Endothelial cell (in vitro differentiated cells): ENCODE results near the gene SH2D4B. TPM values are rescaled to one million over a fixed set of nuclear protein-coding genes. Genes with fewer than 3 reads are reported as not detected.
"Not testable (repeated sequence)": the region's sequence is repeated elsewhere in the genome, so short reads cannot be mapped to it uniquely, and the experiment has no call there.

Source experiments
- DNase-seq: peaks from one replicate; pipeline ENCODE4 v3.0.0; 2021; ENCODE audit warnings: low spot score
- H3K27ac Mint-ChIP-seq: one replicate; pipeline ENCODE4 v1.8.0; 2021; ENCODE audit warnings: mixed read lengths, inconsistent platforms; ENCODE audit not compliant: unreplicated experiment
- H3K27me3 Mint-ChIP-seq: one replicate; pipeline ENCODE4 v1.8.0; 2021; ENCODE audit warnings: mild to moderate bottlenecking, moderate library complexity, mixed read lengths, inconsistent platforms; ENCODE audit not compliant: unreplicated experiment
- H3K36me3 Mint-ChIP-seq: one replicate; pipeline ENCODE4 v1.8.0; 2021; ENCODE audit warnings: mild to moderate bottlenecking, low read depth, mixed read lengths, inconsistent platforms; ENCODE audit not compliant: unreplicated experiment
- H3K4me1 Mint-ChIP-seq: one replicate; pipeline ENCODE4 v1.8.0; 2021; ENCODE audit warnings: mild to moderate bottlenecking, mixed read lengths, inconsistent platforms; ENCODE audit not compliant: unreplicated experiment
- H3K4me3 Mint-ChIP-seq: one replicate; pipeline ENCODE4 v1.8.0; 2021; ENCODE audit warnings: mild to moderate bottlenecking, mixed read lengths, inconsistent platforms; ENCODE audit not compliant: unreplicated experiment
- H3K9me3 Mint-ChIP-seq: one replicate; pipeline ENCODE4 v1.8.0; 2021; ENCODE audit warnings: mixed read lengths, inconsistent platforms; ENCODE audit not compliant: unreplicated experiment
- total RNA-seq: library from RNA; stranded (reverse); fragmentation: NEBNext Ultra II Directional; extraction: Animal tissue kit (Norgen Biotek cat#: 25700); gene quantifications from one replicate; pipeline ENCODE4 v1.2.1, GENCODE V29; 2021; ENCODE audit not compliant: unreplicated experiment
- TF ChIP-seq, protein P1 (sequence below): fragments of 200-600 bp; sonication (generic); IDR thresholded peaks from one replicate; pipeline ENCODE4 v1.5.0; 2021; ENCODE audit warnings: antibody characterized with exemption; ENCODE audit not compliant: unreplicated experiment

The SH2D4B gene
- total RNA-seq, 1 donor from 2014 or later: 0.23 TPM

DNA sequence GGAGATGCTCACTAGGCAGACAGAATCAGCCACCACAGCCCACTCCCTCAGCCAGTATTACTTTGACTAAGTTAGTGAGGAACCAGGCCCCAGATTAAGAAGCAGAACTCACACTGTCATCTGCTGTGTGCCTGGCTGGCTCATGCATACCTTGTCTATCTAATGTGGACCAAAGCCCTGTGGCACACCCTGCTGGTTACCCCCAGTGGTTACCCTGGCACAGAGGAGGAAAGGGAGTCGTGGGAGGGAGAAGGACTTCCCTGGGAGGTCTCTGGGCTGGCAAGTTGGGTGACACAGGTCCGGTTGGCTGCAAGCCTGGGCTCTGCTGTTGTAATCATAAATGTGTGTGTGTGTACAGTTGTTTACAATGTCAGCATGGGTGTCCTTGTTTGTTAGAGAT, 7.5 kb upstream of the SH2D4B start:
- Mint-ChIP-seq H3K4me1 (peaks cover 33% of the 10 kb centered on the region), H3K4me3 (no peak overlapping the region), H3K9me3 (no peaks in the 10 kb centered on the region), H3K27me3 (peaks cover 8% of the 10 kb centered on the region), H3K27ac (no peak overlapping the region), H3K36me3 (no peaks in the 10 kb centered on the region)
- TF ChIP-seq, protein P1, sequence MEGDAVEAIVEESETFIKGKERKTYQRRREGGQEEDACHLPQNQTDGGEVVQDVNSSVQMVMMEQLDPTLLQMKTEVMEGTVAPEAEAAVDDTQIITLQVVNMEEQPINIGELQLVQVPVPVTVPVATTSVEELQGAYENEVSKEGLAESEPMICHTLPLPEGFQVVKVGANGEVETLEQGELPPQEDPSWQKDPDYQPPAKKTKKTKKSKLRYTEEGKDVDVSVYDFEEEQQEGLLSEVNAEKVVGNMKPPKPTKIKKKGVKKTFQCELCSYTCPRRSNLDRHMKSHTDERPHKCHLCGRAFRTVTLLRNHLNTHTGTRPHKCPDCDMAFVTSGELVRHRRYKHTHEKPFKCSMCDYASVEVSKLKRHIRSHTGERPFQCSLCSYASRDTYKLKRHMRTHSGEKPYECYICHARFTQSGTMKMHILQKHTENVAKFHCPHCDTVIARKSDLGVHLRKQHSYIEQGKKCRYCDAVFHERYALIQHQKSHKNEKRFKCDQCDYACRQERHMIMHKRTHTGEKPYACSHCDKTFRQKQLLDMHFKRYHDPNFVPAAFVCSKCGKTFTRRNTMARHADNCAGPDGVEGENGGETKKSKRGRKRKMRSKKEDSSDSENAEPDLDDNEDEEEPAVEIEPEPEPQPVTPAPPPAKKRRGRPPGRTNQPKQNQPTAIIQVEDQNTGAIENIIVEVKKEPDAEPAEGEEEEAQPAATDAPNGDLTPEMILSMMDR: no peak
- no peak for DNase-seq

DNA sequence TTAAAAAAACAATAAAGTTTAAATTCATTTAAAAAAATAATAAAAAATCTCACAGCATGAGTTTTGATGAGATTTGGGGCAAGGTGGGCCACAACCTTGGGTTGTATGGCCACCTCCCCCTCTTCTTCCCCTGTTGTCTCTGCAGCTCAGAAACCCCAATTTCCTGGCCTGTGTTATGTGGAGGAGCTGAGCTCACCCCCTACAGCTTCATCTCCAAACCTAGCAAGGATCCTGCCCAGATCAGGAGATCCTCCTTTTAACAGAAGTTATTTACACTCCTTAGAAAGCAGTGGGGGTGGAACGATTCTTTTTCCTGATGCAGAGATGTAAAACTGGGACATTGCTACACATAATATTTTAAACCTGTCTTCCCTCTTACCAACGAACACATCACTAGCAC, 6.9 kb upstream of the SH2D4B start:
- peaks cover 10% of the 10 kb centered on the region for H3K27me3 Mint-ChIP-seq

DNA sequence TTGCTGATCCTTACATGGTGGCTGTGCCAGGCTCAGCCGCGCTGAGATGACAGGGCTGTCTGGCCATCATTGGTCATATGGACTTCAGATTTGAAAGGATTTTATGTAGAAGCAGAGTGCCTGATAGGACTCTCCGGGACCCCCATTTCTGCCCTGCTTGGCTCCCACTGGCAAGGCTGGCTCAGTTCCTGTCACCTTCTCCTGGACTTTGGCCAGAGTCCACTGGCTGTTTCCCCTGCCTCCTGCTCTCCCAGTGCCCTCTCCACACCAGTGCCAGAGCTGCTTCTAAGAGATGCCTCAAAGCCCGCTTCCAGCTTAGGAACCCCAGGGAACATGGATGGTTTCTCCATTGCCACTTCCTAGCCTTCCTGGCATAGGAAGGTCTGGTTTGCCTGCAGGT, 5.1 kb upstream of the SH2D4B start:
- Mint-ChIP-seq H3K9me3 (no peaks in the 10 kb centered on the region), H3K36me3 (peaks cover 5% of the 10 kb centered on the region), H3K27ac (no peak overlapping the region), H3K27me3 (peaks cover 19% of the 10 kb centered on the region), H3K4me1 (peaks cover 23% of the 10 kb centered on the region), H3K4me3 (no peak overlapping the region)
- TF ChIP-seq, protein P1: no peak
- no peak for DNase-seq

More for the DNA sequence above, 6.9 kb upstream of the SH2D4B start:
- Mint-ChIP-seq H3K4me1 (peaks cover 28% of the 10 kb centered on the region), H3K27ac (no peak overlapping the region), H3K9me3 (no peaks in the 10 kb centered on the region), H3K36me3 (no peaks in the 10 kb centered on the region), H3K4me3 (no peak overlapping the region)
- no peak for DNase-seq
- TF ChIP-seq, protein P1: no peak

DNA sequence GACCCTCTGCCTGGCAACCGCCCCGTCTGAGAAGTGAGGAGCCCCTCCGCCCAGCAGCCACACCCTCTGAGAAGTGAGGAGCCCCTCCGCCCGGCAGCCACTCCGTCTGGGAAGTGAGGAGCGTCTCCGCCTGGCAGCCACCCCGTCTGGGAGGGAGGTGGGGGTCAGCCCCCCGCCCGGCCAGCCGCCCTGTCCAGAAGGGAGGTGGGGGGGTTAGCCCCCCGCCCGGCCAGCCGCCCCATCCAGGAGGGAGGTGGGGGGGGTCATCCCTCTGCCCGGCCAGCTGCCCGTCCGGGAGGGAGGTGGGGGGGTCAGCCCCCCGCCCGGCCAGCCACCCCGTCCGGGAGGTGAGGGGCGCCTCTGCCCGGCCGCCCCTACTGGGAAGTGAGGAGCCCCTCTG, 3.6 kb upstream of the SH2D4B start:
- H3K4me1 Mint-ChIP-seq: peaks cover 25% of the 10 kb centered on the region
- not testable (repeated sequence) for DNase-seq, H3K36me3 Mint-ChIP-seq, H3K27ac Mint-ChIP-seq, H3K9me3 Mint-ChIP-seq, H3K4me3 Mint-ChIP-seq
- peaks cover 19% of the 10 kb centered on the region for H3K27me3 Mint-ChIP-seq

DNA sequence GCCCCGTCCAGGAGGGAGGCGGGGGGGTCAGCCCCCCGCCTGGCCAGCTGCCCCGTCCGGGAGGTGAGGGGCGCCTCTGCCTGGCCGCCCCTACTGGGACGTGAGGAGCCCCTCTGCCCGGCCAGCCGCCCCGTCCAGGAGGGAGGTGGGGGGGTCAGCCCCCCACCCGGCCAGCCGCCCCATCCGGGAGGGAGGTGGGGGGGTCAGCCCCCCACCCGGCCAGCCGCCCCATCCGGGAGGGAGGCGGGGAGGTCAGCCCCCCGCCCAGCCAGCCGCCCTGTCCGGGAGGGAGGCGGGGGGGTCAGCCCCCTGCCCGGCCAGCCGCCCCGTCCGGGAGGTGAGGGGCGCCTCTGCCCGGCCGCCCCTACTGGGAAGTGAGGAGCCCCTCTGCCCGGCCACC, 3.1 kb upstream of the SH2D4B start:
- not testable (repeated sequence) for DNase-seq, H3K9me3 Mint-ChIP-seq, H3K36me3 Mint-ChIP-seq, H3K27ac Mint-ChIP-seq, H3K4me3 Mint-ChIP-seq
- Mint-ChIP-seq H3K27me3 (peaks cover 19% of the 10 kb centered on the region), H3K4me1 (peaks cover 22% of the 10 kb centered on the region)

DNA sequence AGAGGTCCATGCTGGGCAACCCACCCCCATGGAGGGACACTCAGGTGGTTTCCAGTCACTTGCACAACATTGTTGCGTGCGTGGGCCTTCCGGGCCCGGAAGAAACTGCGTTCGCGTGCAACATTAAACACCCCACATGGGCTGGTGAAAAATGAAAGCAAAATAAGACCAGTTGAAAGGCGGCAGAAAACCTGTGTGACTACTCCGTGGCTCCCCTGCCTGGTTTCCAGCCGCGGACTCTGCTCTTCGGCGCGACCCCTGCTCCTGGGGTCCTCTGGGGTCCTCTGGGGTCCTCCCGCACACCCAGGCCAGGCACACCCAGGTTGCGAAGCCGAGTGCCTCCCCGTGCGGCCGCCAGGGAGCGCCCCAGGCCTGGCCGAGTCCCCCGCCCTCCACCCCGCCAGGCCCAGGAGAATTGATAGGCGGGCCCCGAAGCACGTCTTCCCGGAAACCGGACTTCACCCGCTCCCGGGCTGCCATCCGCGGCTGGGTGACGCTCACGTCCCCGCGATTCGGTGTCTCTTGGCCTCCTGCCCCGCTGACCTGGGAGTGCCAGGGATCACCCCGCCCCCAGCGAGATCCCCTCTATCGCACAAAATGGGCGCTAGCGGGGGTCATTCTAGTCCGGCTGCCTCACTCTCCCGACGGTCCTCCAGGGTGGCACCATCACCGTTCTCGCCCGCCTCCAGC, 1.9 kb upstream of the SH2D4B start:
- H3K4me1 Mint-ChIP-seq: peaks cover 28% of the 10 kb centered on the region
- H3K4me3 Mint-ChIP-seq: no peak overlapping the region
- TF ChIP-seq, protein P1: no peak
- no peak overlapping the region for H3K27ac Mint-ChIP-seq
- H3K36me3 Mint-ChIP-seq: peaks cover 5% of the 10 kb centered on the region
- H3K27me3 Mint-ChIP-seq: peaks cover 19% of the 10 kb centered on the region
- no peaks in the 10 kb centered on the region for H3K9me3 Mint-ChIP-seq
- no peak for DNase-seq
